NCI-H2029 (cell line): Measurements from ENCODE around the gene HNRNPH1.
A peak's percentile ranks its signal among the peaks of the same experiment; 100 is the strongest.
"Not testable (repeated sequence)": the region's sequence is repeated elsewhere in the genome, so short reads cannot be mapped to it uniquely, and the experiment has no call there.

ENCODE experiments used
- DNase-seq: peaks from one replicate; lab custom pipeline; 2025; lab: John Stamatoyannopoulos, UW

HNRNPH1 gene, protein sequence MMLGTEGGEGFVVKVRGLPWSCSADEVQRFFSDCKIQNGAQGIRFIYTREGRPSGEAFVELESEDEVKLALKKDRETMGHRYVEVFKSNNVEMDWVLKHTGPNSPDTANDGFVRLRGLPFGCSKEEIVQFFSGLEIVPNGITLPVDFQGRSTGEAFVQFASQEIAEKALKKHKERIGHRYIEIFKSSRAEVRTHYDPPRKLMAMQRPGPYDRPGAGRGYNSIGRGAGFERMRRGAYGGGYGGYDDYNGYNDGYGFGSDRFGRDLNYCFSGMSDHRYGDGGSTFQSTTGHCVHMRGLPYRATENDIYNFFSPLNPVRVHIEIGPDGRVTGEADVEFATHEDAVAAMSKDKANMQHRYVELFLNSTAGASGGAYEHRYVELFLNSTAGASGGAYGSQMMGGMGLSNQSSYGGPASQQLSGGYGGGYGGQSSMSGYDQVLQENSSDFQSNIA

DNA sequence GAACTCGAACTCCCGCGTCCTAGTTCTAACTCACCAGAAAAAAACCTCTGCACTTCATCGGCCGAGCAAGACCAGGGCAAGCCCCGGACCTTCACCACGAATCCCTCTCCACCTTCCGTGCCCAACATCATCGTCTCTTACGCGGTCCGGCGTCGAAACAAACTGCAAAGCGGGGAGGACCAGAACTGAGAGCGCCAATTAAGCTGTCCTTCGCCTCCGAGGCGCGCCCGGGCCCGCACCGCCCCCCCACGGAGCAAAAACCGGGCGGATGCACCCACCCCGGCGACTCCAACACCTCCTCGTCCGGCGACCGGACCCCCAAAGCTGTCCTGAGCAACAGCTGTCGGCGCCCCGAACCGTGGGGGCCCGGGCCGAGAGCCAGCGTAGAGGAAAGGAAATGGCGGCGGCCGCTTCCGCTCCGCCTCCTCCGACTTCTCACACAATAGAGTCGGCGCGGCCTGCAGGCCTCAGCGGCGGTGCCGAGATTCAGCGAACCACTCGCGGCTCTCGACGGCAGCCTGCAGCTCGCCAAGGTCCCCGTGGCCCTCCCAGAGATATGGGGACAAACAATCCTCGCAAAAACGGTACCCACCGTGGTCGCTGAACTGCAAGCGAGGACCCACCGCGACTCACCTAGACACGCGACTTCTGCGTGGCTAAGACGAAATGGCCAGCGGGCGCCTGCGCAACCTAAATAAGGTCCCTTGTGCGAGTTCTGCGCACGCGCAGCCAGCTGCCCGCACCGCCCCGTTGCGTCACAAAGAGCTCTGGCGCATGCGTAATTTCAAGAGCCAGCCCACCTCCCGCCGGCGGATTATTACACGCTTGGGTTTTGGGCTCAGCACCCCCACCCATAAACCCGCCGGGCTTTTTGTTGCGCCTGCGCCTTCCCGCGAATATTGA lies at the start of gene HNRNPH1:
Gene HNRNPH1 (minus strand): TSS at position 669 of the 903 bp plus-strand sequence. CDS start 538 bp downstream, at position 131.
- peak; percentile 98 for DNase-seq

DNA sequence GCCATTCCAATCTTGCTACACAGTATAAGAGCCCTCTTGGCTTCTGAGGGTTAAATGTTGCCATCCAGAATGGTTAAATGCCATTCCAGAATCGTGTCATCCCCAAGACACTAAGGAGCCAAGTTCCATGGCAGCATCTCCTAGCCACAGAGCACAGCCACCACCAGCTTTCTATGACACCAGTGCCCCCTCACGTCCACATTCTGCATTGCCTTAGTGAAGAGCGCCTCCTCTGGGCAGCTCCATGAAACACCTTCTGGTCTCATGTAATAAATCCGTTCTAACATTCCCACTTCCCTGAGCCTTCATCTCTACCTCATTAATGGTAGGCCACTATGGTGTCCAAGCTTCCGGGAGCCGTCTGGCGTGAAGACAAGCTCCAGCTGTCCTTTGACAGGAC lies 44.9 kb upstream of the HNRNPH1 start:
- DNase-seq = no peak

DNA sequence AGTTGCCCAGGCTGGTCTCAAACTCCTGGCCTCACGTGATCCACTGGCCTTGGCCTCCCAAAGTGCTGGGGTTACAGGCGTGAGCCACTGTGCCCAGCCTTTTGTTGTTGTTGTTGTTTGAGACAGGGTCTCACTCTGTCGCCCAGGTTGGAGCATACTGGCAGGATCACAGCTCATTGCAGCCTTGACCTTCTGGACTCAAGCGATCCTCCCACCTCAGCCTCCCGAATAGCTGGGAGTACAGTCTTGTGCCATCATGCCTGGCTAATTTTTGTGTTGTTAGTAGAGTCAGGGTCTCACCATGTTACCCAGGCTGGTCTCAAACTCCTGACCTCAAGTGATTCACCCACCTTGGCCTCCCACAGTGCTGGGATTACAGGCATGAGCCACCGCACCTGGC lies 38.2 kb upstream of the HNRNPH1 start:
- DNase-seq = not testable (repeated sequence)

DNA sequence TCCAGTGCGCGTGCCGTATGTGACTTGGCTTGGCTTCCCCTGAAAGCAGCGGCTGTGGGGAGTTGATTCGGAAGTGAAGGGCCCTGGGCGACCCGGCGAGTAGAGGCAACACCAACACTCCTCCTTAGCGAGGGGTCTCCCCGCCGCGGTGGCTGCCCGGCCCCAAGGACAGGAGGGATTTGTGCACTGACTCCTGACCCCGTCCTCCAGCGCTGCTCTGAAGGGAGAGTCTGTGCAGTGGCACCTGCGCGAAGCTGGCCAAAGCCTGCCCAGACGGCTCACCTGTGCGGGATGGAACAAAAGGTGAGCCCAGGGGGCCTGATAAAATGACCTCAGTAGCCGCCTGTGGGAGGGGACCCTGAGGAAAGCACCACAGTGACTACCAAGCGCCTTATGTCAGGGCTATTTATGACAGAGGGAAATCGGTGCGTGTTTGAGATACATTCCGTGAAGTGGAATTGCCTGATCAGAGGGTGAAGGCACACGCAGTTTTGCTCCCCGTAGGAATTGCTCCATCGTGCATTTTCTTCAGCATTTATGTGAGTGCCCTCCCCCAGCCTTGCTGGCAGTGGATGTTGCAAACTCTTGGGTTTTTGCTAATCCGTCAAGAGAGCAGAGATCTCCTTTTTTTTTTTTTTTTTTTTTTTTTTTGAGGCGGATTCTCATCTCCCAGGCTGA lies 34.8 kb upstream of the HNRNPH1 start:
- not testable (repeated sequence) for DNase-seq

DNA sequence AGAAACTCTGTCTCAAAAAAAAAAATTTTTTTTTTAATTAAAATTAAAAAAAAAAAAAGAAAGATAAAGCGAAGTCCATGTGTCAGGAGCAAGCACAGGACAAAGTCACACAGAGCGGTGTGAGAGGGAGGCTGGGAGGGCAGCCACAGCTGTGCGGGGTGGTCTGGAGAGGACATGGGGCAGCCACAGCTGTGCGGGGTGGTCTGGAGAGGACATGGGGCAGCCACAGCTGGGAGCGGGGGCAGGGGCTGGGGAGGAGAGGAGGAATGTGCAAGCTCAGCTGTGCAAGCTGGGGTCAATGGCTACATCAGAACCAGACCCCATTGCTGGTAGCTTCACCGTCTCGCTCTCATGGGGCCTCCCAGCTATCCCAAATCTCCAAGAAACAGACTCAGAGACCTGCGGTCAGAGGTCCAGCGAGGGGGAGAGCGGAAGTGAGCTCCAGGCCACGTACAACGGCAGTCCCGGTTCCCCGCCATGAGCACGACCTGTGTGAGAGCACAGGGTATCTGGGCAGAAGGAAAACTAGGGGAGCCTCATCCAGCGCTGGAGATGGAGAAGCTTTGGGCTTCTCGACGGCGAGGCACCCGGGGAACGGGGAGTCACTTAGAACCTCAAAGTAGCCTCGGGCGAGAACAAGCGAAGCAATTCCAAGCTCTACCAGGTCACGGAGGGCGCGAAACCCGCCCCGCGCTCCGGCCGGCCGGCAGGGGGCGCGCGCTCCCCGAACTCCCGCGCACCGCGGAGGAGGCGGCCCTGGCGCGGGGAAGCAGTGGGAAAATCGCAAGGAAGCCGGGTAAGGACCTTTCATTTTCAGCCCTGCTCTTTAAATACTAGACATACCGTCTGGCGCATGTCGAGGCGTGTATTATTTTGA lies 34.1 kb upstream of the HNRNPH1 start:
- DNase-seq = not testable (repeated sequence)

DNA sequence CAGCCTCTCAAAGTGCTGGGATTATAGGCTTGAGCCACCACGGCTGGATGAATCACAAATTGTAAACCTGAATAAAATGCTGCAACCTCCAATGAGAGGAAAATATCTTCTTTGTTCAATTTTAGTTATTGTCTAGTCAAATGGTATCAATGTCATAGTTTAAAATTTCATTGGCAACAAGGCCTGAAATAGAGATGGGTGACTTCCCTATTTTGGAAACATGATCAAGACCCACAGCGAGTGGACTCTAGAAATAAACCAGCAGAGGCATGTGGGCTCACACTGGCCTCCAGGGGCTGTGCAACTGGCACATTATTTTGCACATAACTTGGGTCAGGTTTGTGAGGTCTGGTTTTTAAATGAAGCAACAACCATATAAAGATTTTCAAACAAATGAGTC lies 29.7 kb upstream of the HNRNPH1 start:
- DNase-seq = not testable (repeated sequence)

DNA sequence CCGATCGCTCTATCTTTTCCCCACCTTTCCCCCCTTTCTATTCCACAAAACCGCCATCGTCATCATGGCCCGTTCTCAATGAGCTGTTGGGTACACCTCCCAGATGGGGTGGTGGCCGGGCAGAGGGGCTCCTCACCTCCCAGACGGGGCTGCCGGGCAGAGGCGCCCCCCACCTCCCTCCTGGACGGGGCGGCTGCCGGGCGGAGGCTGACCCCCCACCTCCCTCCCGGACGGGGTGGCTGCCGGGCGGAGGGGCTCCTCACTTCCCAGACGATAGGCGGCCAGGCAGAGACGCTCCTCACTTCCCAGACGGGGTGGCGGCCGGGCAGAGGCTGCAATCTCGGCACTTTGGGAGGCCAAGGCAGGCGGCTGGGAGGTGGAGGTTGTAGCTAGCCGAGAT lies 26.8 kb upstream of the HNRNPH1 start:
- not testable (repeated sequence) for DNase-seq

DNA sequence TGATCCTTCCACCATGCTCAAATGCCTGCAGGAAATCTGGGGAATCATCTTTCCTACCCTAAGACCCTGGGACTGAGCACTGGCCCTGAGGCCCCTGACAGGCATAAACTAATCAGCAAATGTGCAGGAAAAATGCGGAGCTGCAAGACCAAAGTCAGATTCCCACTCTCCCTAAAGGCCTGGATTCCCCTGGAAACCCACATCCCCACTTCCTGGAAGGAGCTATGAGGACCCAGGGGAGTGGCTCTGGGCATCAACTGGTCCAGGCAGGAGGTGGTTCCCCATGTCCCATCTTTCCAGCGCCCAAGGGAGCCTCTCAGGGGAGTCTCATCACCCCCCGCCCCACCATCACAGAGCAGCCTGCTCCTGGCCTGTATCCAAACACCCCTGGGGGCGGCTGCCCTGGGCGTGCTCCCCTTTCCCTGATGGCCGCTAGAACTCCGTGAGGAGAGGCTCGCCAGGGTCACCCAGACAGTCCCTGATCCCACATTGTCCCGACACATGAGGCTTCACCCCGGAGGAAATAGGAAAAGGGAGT lies 25.8 kb upstream of the HNRNPH1 start:
- DNase-seq = not testable (repeated sequence)

DNA sequence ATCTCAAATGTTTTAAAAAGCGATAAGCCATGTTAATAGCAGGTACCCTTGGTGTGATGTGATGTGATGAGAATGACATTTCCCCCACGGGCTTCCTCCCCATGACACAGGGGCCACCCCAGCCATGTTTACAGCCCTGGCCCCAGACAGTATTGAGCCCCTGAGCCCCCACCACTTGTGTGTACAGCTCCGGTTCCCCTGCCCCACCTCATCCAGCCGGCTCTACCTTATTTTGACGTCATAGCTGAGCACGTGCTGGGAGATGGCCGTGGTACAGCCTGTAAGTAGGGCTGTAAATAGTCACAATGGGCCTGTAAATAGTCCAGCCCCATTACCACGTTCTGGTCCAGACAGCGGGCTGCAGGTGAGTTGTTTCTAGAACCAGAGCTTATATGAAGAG lies 24.9 kb upstream of the HNRNPH1 start:
- no peak for DNase-seq

DNA sequence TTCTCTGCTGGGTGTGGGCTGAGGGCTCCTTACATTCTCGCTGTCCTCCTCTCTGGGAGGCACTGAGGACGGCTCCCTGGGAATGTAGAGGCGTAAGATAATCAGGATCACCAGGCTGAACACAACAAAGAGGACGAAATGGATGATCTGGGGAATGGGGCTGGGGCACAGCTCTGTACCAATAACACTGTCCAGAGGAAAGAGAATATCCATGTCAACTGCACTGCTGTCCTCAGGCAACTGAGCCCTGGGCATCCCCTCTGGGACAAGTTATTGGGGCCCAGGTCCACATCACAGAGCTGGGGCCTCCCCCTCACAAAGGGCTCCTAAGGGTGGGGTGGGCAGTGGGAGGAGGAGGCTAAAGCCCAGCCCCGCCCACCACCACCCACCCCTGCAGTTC lies 21.3 kb upstream of the HNRNPH1 start:
- DNase-seq = not testable (repeated sequence)

DNA sequence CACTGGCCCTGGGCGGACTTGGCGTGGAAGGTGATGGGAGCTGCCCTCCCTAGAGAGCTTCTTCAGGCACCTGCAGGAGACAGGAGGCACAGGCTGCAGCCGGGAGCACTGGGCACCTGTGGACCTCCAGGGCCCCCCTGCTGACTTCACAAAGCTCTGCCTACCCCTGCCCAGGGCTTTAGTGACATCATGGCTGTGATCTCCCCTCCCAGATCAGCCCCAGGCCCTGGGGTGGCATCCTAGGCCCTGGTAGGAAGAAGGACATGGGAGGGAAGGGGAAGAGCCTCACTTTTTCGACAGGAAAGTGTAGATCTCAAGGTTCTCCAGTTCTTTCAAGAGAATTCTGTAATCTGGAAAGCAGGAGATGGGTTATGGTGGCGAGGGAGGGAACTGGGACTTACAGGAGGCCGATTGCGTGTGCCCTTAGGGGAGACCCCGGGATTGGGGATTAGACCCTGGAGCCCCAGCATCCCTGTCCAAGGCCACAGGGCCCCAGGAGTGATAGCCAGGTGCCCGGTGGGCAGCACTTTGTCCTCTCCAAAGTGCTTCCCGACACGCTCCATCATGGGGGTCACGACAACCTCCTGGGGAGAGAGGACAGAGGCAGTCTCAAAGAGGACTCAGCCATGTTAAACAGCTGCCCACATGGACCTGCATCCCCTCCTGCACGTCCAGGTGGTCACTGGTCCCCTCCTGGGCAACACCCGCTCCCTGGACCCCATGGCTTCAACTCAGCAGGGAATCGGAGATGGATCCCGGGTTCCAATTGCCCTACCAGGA lies 19.9 kb upstream of the HNRNPH1 start:
- DNase-seq = not testable (repeated sequence)

DNA sequence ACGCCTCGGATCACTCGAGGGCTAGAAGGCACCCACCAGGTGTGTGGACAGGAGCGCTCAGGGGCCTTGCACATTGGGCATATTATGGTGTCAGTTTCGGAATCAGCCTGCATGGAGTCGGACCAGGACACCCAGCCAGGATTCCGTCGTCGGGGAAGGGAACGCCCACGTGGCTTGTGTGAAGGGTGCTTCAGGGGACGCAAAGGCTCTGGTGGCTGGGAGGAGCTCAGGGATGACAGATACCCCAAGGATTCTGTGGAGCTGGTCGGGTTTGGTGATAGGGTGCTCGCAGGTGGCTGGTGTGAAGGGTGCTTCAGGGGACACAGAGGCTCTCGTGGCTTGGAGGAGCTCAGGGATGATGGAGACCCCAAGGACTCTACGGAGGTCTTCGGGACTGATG lies 19.2 kb upstream of the HNRNPH1 start:
- DNase-seq = not testable (repeated sequence)

DNA sequence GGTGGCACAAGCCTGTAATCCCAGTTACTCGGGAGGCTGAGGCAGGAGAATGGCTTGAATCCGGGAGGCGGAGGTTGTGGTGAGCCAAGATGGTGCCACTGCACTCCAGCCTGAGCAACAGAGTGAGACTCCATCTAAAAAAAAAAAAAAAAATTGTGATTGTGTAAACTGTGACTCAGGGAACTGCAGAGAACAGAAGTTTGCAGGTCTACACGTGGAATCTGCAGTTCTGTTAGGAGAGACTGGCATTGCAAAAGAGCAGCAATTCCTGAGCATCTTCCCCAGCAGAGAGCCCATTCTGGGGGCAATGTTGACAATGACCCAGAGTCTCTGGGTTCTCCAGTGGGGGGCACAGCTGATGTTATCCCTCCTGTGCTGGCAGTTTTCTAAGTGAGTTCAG lies 18.3 kb upstream of the HNRNPH1 start:
- not testable (repeated sequence) for DNase-seq

DNA sequence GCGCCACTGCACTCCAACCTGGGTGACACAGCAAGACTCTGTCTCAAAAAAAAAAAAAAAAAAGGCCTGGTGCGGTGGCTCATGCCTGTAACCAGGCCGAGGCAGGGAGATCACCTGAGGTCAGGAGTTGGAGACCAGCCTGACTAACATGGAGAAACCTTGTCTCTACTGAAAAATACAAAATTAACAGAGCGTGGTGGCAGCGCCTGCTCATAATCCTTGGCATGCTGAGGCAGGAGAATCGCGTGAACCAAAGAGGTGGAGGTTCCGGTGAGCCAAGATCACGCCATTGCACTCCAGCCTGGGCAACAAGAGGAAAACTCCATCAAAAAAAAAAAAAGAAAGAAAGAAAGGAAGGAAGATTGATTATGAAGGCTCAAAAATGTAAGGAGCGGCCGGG lies 15.8 kb upstream of the HNRNPH1 start:
- not testable (repeated sequence) for DNase-seq

DNA sequence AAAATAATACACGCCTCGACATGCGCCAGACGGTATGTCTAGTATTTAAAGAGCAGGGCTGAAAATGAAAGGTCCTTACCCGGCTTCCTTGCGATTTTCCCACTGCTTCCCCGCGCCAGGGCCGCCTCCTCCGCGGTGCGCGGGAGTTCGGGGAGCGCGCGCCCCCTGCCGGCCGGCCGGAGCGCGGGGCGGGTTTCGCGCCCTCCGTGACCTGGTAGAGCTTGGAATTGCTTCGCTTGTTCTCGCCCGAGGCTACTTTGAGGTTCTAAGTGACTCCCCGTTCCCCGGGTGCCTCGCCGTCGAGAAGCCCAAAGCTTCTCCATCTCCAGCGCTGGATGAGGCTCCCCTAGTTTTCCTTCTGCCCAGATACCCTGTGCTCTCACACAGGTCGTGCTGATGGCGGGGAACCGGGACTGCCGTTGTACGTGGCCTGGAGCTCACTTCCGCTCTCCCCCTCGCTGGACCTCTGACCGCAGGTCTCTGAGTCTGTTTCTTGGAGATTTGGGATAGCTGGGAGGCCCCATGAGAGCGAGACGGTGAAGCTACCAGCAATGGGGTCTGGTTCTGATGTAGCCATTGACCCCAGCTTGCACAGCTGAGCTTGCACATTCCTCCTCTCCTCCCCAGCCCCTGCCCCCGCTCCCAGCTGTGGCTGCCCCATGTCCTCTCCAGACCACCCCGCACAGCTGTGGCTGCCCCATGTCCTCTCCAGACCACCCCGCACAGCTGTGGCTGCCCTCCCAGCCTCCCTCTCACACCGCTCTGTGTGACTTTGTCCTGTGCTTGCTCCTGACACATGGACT lies 11.1 kb upstream of the HNRNPH1 start:
- DNase-seq = not testable (repeated sequence)

DNA sequence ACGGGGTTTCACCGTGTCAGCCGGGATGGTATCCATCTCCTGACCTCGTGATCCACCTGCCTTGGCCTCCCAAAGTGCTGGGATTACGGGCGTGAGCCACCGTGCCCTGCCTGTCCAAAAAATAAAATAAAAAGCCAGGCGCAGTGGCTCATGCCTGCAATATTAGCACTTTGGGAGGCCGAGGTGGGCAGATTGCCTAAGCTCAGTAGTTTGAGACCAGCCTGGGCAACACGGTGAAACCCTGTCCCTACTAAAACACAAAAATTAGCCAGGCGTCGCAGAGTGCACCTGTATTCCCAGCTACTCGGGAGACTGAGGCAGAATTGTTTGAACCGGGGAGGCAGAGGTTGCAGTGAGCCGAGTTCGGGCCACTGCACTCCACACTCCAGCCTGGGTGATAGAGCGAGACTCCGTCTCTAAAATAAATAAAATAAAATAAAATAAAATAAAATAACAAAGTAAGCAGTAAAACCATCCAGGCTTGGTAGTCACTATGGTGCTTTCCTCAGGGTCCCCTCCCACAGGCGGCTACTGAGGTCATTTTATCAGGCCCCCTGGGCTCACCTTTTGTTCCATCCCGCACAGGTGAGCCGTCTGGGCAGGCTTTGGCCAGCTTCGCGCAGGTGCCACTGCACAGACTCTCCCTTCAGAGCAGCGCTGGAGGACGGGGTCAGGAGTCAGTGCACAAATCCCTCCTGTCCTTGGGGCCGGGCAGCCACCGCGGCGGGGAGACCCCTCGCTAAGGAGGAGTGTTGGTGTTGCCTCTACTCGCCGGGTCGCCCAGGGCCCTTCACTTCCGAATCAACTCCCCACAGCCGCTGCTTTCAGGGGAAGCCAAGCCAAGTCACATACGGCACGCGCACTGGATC lies 10.3 kb upstream of the HNRNPH1 start:
- not testable (repeated sequence) for DNase-seq

DNA sequence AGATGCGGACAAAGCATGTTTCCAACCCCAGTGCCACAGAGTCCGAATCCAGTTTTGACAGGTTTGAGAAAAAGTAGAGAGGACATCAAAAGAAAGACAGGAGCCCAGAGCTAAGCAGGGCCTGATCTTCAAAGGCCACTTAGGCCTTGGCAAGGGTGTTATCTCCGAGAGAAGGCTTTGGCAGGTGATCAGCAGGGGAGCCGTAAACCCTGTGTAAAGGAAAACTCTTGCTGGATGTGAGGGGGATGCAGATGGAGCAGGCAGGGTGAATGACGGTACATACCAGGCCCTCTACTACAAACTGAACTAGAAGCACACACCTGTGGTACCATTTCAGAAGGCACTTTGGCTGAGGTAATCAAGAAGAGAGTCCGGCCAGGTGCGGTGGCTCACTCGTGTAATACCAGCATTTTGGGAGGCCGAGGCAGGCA lies 1.4 kb upstream of the HNRNPH1 start:
- DNase-seq = peak; percentile 46
